Stimulated activated CD8-positive, alpha-beta memory T cell treated with anti-CD3 and anti-CD28 coated beads, Interleukin-15, amount 100 ng/mL, for 48 hours (primary cell): ENCODE data around the gene ADCYAP1.

Source experiments
- DNase-seq, 2 donors: peaks; one replicate each; pipeline ENCODE4 v3.0.0-alpha.2; 2020; ENCODE audit warnings: low read depth in 2 of 2

The ADCYAP1 gene

GRCh38 chr18:908758-909724 is 4.4 kb downstream of the ADCYAP1 start:
- DNase-seq: no peak

GRCh38 chr18:910247-910646 is 5.6 kb downstream of the ADCYAP1 start:
- no peak for DNase-seq

- no peak for DNase-seq
Observed at GRCh38 chr18:911025-911424, 6.4 kb downstream of the ADCYAP1 start.

- DNase-seq: no peak
Observed at GRCh38 chr18:911486-911885, 6.8 kb downstream of the ADCYAP1 start.

GRCh38 chr18:916562-916961 is 11.9 kb downstream of the ADCYAP1 start:
- DNase-seq: no peak

GRCh38 chr18:919078-919477 is 14.4 kb downstream of the ADCYAP1 start:
- no peak for DNase-seq

- no peak for DNase-seq
Observed at GRCh38 chr18:923144-923866, 18.6 kb downstream of the ADCYAP1 start.

GRCh38 chr18:924987-925386 is 20.3 kb downstream of the ADCYAP1 start:
- DNase-seq: no peak

GRCh38 chr18:926946-927345 is 22.3 kb downstream of the ADCYAP1 start:
- no peak for DNase-seq

GRCh38 chr18:933082-933481 is 28.4 kb downstream of the ADCYAP1 start:
- no peak for DNase-seq

- DNase-seq: no peak
Observed at GRCh38 chr18:934518-935133, 30.0 kb downstream of the ADCYAP1 start.

- no peak for DNase-seq
Observed at GRCh38 chr18:936941-937340, 32.3 kb downstream of the ADCYAP1 start.

GRCh38 chr18:939166-939565 is 34.5 kb downstream of the ADCYAP1 start:
- no peak for DNase-seq

- DNase-seq: no peak
Observed at GRCh38 chr18:939958-940357, 35.3 kb downstream of the ADCYAP1 start.

- DNase-seq: no peak
Observed at GRCh38 chr18:941331-941730, 36.7 kb downstream of the ADCYAP1 start.

- DNase-seq: no peak
Observed at GRCh38 chr18:944440-944839, 39.8 kb downstream of the ADCYAP1 start.

- DNase-seq: no peak
Observed at GRCh38 chr18:949724-950631, 45.3 kb downstream of the ADCYAP1 start.

- DNase-seq: no peak
Observed at GRCh38 chr18:950882-951495, 46.3 kb downstream of the ADCYAP1 start.

GRCh38 chr18:955384-956066 is 50.9 kb downstream of the ADCYAP1 start:
- no peak for DNase-seq

- no peak for DNase-seq
Observed at GRCh38 chr18:957829-958228, 53.2 kb downstream of the ADCYAP1 start.
